Measurements from ENCODE around the gene MCF2L2.

MCF2L2 gene

DNA sequence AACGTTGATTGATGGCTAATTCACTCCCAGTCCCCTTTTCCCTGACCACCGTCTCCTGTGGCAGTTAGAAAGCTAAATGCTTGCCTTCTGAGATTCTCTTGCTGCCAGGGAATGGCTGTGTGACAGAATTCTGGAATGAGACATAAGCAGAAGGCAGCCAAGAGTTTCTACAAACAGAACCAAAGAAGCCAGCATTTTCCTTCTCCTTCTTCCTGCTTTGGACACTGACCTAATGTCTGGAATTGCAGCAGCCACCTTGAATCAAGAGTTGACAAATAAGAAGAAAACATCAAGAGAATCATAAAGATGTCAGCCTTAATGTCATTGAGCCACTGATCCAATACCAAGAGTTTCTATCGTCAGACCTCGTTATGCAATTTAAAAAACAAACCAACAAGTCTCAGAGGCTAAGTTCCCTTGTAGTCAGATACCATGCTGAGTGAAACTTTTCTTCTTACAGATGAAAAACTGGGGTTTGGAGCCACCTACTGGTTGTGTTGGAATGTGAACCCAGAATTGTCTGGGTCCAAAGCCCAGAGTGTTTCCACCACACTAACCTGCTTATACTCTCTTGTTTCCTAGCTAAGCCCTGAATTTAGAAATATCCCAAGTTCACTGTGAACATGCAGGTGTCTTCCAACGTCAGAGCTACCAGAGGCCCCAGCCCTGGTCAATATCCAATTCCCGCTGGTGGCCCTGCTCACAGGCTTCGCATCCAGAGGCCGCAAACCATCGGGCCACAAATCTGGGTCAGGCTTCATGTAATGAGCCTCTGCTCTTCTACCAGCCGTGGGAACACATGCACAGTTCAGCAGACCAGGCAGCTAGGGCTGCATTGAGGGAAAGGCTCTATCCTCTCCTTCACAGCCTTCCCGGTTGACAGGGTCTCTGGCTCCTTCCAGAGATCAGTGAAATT lies 42.5 kb downstream of the MCF2L2 start:
- TF ChIP-seq, protein P1, sequence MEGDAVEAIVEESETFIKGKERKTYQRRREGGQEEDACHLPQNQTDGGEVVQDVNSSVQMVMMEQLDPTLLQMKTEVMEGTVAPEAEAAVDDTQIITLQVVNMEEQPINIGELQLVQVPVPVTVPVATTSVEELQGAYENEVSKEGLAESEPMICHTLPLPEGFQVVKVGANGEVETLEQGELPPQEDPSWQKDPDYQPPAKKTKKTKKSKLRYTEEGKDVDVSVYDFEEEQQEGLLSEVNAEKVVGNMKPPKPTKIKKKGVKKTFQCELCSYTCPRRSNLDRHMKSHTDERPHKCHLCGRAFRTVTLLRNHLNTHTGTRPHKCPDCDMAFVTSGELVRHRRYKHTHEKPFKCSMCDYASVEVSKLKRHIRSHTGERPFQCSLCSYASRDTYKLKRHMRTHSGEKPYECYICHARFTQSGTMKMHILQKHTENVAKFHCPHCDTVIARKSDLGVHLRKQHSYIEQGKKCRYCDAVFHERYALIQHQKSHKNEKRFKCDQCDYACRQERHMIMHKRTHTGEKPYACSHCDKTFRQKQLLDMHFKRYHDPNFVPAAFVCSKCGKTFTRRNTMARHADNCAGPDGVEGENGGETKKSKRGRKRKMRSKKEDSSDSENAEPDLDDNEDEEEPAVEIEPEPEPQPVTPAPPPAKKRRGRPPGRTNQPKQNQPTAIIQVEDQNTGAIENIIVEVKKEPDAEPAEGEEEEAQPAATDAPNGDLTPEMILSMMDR (conservative IDR thresholded peaks at IDR 0.05; ENCODE audit: low read depth): peak; percentile 65
- CTCF ChIA-PET: interaction anchor here (0.7 to 2.3 kb wide), 5 partner anchors 130 to 242 kb away, joined by 3 to 25 read pairs (median 4); no protein-coding TSS in a partner anchor
- POLR2A ChIA-PET (ENCODE audit: low non-redundant PET): no interaction called here
- DNase-seq (ENCODE audit: low spot score): peak; percentile 72
- no peak overlapping the region for H3K27ac ChIP-seq

DNA sequence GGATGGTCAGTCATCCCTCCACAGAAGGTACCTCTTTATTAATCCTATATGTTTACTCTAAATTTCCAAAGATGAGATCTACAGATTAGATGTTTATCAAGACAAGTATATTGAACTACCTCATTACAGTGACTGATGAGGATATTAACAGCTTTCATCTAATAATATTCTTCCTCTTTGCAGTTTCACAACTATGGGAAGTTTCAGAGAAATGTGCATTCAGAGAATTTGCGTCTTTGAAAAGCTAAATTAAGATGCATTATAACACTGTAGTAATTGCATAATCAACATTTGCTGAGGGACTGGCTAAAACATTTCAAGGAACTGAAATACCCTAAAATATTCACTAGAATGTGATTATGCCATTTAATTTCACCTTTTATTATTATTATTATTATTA lies 46.7 kb downstream of the MCF2L2 start:
- peak overlapping the region; percentile 27; the same call in 1 of the 2 replicates for H3K27ac ChIP-seq
- DNase-seq (ENCODE audit: low spot score): no peak
- ChIA-PET POLR2A (ENCODE audit: low non-redundant PET) (interaction anchor here (0.7 to 1.0 kb wide), 2 partner anchors 196 to 197 kb away, joined by 3 to 4 read pairs; no protein-coding TSS in a partner anchor), CTCF (interaction anchor here (0.5 to 4.5 kb wide), 18 partner anchors 8 to 268 kb away, joined by 3 to 107 read pairs (median 4); partner anchors contain the start of gene B3GNT5)
- TF ChIP-seq, protein P1 (conservative IDR thresholded peaks at IDR 0.05; ENCODE audit: low read depth): no peak

DNA sequence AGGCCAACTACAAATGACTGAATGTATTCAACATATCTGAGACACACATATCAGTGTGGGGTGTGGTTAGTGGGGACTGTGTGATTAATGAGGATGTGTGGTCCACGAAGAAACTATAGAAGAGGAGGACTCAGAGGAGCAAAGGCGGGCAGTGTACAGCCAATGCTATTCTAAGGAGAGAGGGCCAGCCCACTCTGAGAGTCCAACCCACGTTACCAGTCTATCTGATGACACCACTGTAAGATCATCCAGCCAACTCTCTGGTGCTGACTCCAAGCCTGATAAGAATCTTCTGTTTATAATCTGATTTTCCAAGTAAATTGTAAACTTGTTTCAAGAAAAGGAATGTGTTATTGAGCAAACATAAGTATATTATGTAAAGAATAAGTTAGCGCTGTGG lies 47.2 kb downstream of the MCF2L2 start:
- H3K27ac ChIP-seq: no peak overlapping the region
- ChIA-PET POLR2A (ENCODE audit: low non-redundant PET) (no interaction called here), CTCF (interaction anchor here (1.3 to 4.5 kb wide), 2 partner anchors 192 to 197 kb away, joined by 5 to 107 read pairs; no protein-coding TSS in a partner anchor)
- TF ChIP-seq, protein P1 (conservative IDR thresholded peaks at IDR 0.05; ENCODE audit: low read depth): no peak
- DNase-seq (ENCODE audit: low spot score): no peak

DNA sequence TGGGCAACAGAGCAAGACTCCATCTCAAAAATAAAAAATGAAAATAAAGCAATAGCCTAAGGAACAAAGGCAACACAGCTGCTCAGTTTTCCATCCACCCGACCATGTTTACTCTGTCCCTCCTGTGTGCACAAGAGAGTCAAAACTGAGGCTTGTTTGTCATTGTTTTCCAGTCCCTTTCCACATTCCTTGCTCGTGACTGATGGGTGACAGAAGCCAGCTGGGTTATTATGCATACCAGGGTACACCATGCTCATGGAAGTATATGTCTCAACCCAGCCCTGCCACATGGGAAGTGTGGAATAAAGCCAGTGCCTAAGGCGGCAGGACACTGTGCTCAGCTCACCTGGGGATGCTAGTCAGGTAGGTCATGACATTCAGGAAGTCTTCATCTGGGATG lies 49.5 kb downstream of the MCF2L2 start:
- TF ChIP-seq, protein P1 (conservative IDR thresholded peaks at IDR 0.05; ENCODE audit: low read depth): no peak
- no peak overlapping the region for H3K27ac ChIP-seq
- no peak for DNase-seq (ENCODE audit: low spot score)
- ChIA-PET POLR2A (ENCODE audit: low non-redundant PET) (no interaction called here), CTCF (interaction anchor here (0.6 to 2.0 kb wide), 4 partner anchors 194 to 212 kb away, joined by 3 to 12 read pairs (median 5); no protein-coding TSS in a partner anchor)

DNA sequence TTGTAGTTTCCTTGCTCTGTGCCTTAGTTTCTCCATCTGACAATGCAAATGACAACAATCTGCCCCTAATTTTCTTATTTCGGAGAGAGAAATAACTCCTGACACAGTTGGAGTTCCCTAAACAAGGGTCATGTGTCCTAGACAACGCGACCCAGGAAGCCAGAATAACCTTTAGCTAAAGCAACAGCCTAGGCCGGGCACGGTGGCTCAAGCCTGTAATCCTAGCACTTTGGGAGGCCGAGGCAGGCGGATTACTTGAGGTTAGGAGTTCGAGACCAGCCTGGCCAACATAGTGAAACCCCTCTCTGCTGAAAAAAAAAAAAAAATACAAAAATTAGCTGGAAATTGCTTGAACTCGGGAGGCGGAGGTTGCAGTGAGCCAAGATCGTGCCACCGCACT lies 49.9 kb downstream of the MCF2L2 start:
- H3K27ac ChIP-seq: no peak overlapping the region
- TF ChIP-seq, protein P1 (conservative IDR thresholded peaks at IDR 0.05; ENCODE audit: low read depth): no peak
- ChIA-PET POLR2A (ENCODE audit: low non-redundant PET) (no interaction called here), CTCF (interaction anchor here (0.6 to 2.0 kb wide), 4 partner anchors 194 to 211 kb away, joined by 3 to 12 read pairs (median 5); no protein-coding TSS in a partner anchor)
- no peak for DNase-seq (ENCODE audit: low spot score)

DNA sequence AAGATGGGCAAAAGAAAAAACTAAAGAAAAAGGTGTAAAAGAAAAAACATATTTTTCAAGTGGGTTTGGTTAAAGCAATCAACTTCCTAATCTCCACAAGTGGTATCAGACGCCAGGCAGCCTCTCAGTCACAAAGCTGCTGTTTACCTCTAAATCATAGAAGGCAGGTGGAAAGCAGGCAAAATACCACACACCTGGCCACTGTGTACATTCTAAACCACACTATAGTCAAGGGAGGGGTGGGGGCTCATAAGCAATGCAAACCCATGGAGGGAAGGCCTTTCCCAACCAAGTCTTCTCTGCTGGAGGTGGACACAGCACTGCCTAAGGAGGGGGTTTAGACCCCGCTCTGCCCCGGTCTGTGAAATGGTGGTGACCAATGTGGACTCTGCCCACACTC lies 50.4 kb downstream of the MCF2L2 start:
- TF ChIP-seq, protein P1 (conservative IDR thresholded peaks at IDR 0.05; ENCODE audit: low read depth): no peak
- H3K27ac ChIP-seq: no peak overlapping the region
- no peak for DNase-seq (ENCODE audit: low spot score)
- POLR2A ChIA-PET (ENCODE audit: low non-redundant PET): no interaction called here
- CTCF ChIA-PET: interaction anchor here (2.0 kb wide), 1 partner anchor 193 kb away, joined by 12 read pairs; no protein-coding TSS in a partner anchor

All from RWPE1 (cell line).